HG02852 (cell line): ENCODE results near the gene TRPM2.

Source experiments
- ATAC-seq: cut with Tn5 transposase; IDR thresholded peaks from one replicate; pipeline ENCODE4 v1.9.1; 2021; ENCODE audit warnings: mild to moderate bottlenecking, moderate library complexity; ENCODE audit not compliant: unreplicated experiment

The TRPM2 gene

DNA sequence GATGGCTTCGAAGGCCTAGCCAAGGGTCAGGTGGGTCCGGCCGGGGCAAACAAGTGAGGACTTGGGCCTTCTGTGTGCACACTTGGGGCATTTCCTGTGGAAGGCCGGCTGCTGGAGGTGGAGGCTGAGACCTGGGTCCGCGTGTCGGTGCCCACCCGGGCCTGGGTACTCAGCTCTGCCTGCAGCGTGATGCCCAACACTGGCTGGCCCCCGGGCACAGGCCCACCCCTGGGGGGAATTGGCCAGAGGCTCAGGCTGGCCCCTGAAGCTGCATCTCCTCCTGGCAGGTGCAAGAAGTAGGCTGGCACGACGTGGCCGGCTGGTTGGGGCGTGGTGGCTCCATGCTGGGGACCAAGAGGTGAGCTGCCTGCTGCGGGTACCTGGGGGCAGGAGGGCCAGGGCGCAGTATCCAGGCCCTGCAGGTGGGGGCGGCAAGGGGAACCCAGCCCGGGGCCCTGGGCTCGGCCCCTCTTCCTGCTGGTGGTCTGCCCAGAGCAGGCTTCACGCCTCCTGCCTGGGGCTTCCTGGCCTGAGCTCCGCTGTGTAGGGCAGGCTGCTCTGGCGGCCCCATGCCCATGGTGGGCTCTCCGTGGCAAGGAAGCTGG, 31.5 kb upstream of the TRPM2 start:
- no peak for ATAC-seq

DNA sequence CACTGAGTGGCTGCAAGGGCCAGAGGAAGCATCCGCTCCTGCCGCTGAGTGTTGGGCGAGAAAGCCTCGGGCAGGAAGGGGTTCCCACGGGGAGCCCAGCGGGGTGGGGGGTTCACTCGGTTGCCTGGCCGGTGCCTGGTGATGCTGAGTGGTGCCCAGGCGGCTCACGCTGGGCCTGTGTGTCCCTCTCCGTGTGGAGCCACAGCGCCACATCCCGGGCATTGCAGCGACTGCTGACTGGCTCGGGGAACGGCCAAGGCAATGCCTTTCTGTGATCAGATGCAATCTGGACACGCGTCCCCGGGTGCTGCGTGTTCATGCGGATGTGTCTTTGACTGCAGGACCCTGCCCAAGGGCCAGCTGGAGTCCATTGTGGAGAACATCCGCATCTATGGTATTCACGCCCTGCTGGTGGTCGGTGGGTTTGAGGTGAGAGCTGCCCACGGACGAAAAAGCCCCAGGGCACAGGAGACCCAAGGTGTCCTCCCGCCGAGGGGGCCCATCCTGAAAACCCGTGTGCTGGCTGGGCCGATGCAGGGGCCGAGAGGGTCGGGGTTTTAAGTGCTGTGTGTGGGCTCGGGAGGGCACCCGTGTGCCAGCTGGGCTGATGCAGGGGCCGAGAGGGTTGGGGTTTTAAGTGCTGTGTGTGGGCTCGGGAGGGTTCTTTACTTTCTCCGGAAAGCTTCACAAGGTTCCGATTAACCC, 30.6 kb upstream of the TRPM2 start:
- no peak for ATAC-seq

DNA sequence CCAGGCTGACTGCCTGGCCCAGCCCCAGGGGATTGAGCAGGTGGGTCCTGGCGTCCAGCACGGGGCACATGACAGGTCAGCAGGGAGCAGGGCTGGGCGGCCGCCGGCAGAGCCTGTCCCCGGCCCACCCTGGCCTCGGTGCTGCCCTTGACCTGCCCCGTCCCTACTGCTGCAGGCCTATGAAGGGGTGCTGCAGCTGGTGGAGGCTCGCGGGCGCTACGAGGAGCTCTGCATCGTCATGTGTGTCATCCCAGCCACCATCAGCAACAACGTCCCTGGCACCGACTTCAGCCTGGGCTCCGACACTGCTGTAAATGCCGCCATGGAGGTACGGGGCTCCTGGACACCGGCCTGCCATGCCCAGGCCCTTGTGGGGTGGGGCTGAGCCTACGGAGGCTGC, 29.8 kb upstream of the TRPM2 start:
- no peak for ATAC-seq

DNA sequence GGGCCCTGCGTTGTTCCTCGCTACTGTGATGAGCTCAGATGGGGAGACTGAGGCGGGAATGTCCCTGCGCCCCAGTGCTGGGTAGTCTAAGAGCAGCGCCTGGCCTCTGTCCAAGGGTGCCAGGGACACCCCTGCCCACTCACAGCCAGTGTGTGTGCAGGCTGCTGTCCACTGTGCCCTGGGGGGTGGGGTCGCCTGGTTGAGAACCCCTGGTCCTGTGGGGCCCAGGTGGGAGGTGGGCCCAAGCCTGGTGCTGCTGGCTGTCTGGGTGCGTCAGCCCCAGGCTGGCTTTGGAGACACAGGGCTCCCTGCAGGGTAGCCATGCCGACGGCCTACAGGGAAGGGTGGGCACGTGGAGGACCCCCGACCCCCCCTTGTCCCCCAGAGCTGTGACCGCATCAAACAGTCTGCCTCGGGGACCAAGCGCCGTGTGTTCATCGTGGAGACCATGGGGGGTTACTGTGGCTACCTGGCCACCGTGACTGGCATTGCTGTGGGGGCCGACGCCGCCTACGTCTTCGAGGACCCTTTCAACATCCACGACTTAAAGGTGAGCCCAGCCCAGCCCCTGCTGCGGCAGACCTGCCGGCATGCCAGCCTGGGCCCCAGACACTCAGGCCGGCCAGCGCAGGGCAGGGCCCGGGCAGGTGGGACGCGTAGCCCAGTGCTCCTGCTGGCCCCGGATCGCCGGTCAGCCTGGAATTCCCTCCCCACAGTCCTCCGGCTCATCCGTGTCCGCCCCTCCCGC, 29.1 kb upstream of the TRPM2 start:
- no peak for ATAC-seq

DNA sequence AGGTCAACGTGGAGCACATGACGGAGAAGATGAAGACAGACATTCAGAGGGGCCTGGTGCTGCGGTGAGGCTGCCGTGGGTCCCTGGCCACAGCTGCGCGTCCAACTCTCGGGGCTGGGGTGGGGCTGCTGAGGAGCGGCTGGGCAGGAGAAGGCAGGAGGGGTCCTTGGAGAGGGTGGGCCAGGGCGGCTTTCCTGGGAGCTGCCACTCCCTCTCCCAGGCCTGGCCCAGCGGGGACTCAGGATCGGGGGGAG, 28.6 kb upstream of the TRPM2 start:
- no peak for ATAC-seq

DNA sequence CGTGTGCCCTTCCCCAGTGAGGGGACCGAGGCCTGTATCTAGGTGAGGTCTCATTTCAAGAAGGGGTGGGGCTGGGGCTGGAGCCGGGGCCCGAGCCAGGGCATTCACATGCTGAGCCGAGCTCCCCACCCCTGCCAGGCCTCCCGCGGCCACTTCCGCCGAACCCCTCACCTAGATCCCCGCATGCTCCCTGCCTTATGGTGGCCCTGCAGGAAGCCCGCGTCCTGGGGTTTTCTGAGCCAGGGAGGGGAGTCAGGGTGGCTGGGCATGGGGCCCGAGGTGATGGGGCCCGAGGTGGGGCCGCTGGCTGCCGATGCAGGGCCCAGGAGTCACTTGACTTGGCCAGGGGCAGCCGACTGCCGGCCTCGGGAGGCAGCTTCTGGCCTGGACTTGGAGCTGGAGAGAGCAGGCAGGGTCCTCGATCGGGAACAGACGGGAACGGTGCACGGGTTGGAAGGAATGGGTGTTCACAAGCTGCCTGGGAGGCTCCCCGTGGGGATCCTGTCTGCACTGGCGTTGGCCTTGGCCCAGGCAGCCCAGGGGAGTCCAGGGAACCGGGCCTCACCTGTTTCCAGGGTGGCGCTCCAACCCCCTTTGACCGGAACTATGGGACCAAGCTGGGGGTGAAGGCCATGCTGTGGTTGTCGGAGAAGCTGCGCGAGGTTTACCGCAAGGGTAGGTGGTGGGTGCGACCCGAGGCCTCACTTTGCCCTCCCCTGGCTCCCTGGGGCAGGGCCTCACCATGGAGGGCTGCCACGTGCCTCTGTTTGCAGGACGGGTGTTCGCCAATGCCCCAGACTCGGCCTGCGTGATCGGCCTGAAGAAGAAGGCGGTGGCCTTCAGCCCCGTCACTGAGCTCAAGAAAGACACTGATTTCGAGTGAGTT, 27.8 kb upstream of the TRPM2 start:
- no peak for ATAC-seq

- no peak for ATAC-seq
These were observed 27.2 kb upstream of the TRPM2 start for GRCh38 chr21:44326272-44326647.

GRCh38 chr21:44326716-44327602, 26.5 kb upstream of the TRPM2 start:
- no peak for ATAC-seq

GRCh38 chr21:44327603-44327974, 25.8 kb upstream of the TRPM2 start:
- ATAC-seq, result no peak

DNA sequence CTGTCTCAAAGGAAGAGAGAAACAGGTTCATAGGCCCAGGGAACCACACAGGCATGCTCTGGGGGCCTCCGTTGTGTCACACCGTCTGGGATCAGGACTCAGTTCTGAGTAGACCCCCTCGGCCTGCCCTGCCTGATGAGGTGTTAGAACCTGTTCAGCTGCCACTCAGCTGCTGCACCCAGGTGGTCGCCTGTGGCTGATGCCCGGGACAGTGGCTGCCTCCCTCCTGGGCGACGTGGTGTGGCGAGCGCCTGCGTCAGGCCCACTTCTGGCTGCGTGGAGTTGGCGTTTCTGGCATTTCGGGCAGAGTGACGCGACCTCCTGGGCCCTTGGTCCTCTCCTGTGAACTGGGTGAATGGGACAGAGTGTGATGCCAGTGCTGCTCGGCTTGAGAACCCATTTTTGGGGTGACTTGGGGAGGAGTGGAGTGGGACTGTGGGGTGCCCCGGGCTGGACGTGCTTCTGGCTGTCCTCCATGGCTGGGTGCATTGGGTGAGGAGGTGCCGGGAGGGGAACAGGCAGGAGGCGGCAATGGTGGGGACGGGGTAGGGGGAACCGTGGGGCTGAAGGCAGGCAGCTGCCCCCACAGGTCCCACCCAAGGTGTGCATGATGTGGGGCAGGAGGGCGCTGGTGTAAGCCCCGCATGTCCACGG, 25.1 kb upstream of the TRPM2 start:
- no peak for ATAC-seq

DNA sequence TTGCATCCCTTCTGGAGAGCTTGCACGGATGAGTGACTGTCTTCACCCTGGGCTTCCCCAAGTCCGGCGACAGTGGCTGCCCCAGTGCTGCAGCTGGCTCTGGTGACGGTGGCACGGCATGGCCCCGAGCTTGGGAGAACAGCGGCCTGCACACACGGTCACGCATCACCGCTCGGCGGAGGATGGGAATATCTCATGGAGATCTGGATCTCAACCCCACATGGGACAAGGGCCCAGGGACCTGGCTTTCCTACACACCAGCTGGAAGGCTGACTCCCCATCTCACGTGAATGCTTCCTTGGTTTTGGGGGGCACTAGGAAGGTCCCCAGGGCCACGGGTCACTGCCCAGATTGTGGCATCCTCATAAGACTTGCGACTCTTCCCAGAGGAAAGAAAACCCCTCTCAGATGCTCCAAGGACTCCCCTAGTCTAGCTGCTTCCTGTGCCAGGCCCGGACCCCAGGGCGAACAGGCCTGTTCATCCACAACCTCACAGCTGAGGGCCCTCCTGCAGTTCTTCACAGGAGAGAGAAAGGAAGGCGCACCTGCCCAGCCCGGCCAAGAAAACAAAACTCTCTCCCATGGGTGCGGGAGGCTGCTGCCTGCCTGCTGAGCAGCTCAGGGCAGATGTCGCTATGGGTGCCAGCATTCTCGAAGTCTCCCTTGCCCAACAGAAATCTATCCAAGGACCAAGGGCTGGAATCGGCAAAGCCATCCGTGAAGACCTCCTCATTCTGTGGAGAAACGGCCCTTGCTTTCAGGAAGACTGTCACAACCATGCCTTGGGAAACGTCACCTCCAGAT, 24.1 kb upstream of the TRPM2 start:
- ATAC-seq, result no peak

- ATAC-seq, result no peak
These were observed 23.3 kb upstream of the TRPM2 start for GRCh38 chr21:44329971-44330681.

DNA sequence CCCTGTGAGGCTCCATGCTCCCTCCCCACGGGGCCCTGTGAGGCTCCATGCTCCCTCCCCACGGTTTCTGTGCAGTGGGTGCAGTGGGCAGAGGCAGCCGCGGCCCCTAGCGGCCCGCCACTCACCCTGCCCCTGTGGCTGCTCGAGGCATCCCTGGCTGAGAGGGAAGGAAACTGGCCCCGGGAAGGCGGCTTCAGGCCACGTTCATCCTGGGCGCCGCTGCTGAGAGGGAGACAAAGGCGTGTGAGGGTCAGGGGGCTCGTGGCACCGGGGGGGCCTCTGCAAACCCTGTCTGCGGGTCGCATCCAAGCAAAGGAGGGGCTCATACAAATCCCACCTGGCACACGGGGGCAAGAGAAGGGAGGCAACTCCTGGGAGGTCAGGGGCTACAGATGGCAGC, 22.7 kb upstream of the TRPM2 start:
- ATAC-seq, result no peak

DNA sequence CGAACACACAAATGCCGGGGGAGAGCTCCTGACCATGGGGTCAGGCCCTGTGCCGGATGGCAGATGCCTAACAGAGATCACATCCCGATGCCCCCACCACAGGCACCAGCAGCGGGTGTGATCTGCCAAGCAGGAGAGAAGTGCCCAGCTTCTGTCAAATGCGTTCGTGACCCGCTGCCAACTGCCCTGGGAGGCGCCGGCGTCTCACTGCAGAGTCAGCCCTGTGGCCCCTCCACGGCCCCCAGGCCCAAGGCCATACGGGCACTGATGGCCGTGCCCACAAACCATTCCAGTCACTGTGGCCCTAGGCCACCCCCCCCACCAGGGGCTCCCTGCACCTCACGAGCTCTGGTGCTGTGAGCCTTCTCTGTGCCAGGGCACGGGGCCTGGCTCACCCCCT, 22.2 kb upstream of the TRPM2 start:
- no peak for ATAC-seq

DNA sequence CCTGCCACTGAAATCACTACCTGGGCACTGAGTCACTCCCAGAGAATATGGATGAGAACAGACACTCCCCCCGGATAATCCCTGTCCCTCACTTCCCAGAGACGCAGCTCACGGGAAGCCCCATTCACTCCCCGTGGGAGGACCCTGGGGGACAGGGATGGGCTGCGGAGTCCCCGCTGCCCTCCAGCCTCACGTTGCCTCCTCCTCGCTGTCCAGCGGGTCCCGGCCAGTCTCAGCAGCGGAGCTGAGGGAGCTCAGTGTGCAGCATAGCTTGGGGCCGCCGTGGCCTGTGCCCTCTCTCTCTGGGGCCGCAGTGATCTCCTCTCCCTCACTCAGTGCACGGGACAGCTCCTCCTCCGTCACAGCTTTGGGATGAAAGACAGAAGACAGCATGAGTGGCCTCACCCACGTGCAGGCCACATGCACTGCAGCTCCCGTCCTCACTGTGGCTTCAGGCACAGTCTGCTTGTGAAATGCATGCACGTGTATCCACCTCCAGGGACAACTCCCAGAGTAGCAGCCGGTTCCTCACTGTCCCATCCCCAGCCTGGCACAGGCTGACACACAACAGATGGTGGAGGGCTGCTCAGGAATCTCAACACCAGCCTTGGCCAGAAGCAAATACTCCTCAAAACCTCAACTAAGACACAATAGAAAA, 21.6 kb upstream of the TRPM2 start:
- ATAC-seq, result no peak

GRCh38 chr21:44332383-44332782, 21.0 kb upstream of the TRPM2 start:
- ATAC-seq, result no peak

DNA sequence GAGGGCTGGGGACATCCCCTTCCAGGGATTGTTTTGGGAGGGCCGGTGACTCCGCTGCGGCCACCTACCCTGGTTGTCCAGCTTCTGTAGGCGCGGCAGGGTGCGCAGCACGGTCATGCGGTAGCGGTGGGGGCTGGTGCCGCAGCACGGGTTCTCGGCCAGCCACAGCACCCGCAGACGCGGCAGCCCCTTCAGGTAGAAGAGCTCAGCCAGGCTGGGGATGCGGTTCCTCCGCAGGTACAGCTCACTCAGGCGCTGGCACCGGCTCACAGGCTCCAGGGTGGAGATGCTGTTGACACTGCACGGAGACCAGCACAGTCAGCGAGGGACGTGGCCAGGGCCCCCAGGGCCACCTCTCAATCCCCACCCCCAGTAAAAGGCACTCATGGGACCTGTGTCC, 20.5 kb upstream of the TRPM2 start:
- no peak for ATAC-seq
